ENCODE data around the gene DNAAF5. TPM values are rescaled to one million over a fixed set of nuclear protein-coding genes. Genes with fewer than 3 reads are reported as not detected.

DNAAF5 gene
- total RNA-seq, 1 donor from 2014 or later = 15.3 TPM

- TF ChIP-seq, protein P1, sequence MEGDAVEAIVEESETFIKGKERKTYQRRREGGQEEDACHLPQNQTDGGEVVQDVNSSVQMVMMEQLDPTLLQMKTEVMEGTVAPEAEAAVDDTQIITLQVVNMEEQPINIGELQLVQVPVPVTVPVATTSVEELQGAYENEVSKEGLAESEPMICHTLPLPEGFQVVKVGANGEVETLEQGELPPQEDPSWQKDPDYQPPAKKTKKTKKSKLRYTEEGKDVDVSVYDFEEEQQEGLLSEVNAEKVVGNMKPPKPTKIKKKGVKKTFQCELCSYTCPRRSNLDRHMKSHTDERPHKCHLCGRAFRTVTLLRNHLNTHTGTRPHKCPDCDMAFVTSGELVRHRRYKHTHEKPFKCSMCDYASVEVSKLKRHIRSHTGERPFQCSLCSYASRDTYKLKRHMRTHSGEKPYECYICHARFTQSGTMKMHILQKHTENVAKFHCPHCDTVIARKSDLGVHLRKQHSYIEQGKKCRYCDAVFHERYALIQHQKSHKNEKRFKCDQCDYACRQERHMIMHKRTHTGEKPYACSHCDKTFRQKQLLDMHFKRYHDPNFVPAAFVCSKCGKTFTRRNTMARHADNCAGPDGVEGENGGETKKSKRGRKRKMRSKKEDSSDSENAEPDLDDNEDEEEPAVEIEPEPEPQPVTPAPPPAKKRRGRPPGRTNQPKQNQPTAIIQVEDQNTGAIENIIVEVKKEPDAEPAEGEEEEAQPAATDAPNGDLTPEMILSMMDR (IDR thresholded peaks at IDR 0.05) = no peak
- Mint-ChIP-seq H3K4me3 (ENCODE audit: unreplicated experiment) (no peak overlapping the region), H3K36me3 (ENCODE audit: low read depth) (peaks cover 6% of the 10 kb centered on the region), H3K9me3 (ENCODE audit: low read depth) (peaks cover 7% of the 10 kb centered on the region), H3K27me3 (ENCODE audit: low read depth) (no peaks in the 10 kb centered on the region), H3K4me1 (ENCODE audit: low read depth) (peaks cover 10% of the 10 kb centered on the region), H3K27ac (ENCODE audit: unreplicated experiment) (no peak overlapping the region)
- DNase-seq (ENCODE audit: low spot score) = peak; percentile 57
These were observed 33.2 kb upstream of the DNAAF5 start for GRCh38 chr7:693280-693679.

DNA sequence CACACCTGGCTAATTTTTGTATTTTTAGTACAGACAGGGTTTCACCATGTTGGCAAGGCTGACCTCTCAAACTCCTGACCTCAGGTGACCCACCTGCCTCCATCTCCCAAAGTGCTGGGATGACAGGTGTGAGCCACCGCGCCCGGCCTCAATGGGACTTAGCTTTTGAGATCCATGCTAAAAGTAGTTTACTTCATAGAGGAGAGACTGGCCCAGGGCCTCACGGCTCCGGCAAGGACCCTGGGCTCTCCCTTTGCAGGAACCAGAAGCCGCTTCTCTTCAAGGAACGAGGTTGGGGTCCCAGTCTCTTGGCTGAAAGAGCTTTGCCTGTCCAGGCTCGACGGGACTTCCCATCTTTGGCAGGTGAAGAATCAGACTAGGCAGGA lies 30.1 kb upstream of the DNAAF5 start:
- Mint-ChIP-seq H3K9me3 (ENCODE audit: low read depth) (no peaks in the 10 kb centered on the region), H3K27ac (ENCODE audit: unreplicated experiment) (no peak overlapping the region), H3K4me3 (ENCODE audit: unreplicated experiment) (no peak overlapping the region), H3K27me3 (ENCODE audit: low read depth) (no peaks in the 10 kb centered on the region), H3K4me1 (ENCODE audit: low read depth) (peaks cover 23% of the 10 kb centered on the region), H3K36me3 (ENCODE audit: low read depth) (peaks cover 2% of the 10 kb centered on the region)
- TF ChIP-seq, protein P1 (IDR thresholded peaks at IDR 0.05) = no peak
- no peak for DNase-seq (ENCODE audit: low spot score)

GRCh38 chr7:696812-697551 lies 29.5 kb upstream of the DNAAF5 start:
- Mint-ChIP-seq H3K36me3 (ENCODE audit: low read depth) (peaks cover 2% of the 10 kb centered on the region), H3K4me1 (ENCODE audit: low read depth) (peaks cover 26% of the 10 kb centered on the region), H3K4me3 (ENCODE audit: unreplicated experiment) (no peak overlapping the region), H3K9me3 (ENCODE audit: low read depth) (no peaks in the 10 kb centered on the region), H3K27me3 (ENCODE audit: low read depth) (no peaks in the 10 kb centered on the region), H3K27ac (ENCODE audit: unreplicated experiment) (no peak overlapping the region)
- peak; percentile 59 for DNase-seq (ENCODE audit: low spot score)
- TF ChIP-seq, protein P1 (IDR thresholded peaks at IDR 0.05) = no peak

GRCh38 chr7:698515-699475 lies 27.7 kb upstream of the DNAAF5 start:
- Mint-ChIP-seq H3K4me3 (ENCODE audit: unreplicated experiment) (no peak overlapping the region), H3K4me1 (ENCODE audit: low read depth) (peaks cover 26% of the 10 kb centered on the region), H3K9me3 (ENCODE audit: low read depth) (peaks cover 6% of the 10 kb centered on the region), H3K27me3 (ENCODE audit: low read depth) (no peaks in the 10 kb centered on the region), H3K27ac (ENCODE audit: unreplicated experiment) (no peak overlapping the region), H3K36me3 (ENCODE audit: low read depth) (peaks cover 6% of the 10 kb centered on the region)
- TF ChIP-seq, protein P1 (IDR thresholded peaks at IDR 0.05) = no peak
- peak; percentile 68 for DNase-seq (ENCODE audit: low spot score)

- Mint-ChIP-seq H3K36me3 (ENCODE audit: low read depth) (peaks cover 6% of the 10 kb centered on the region), H3K4me3 (ENCODE audit: unreplicated experiment) (no peak overlapping the region), H3K27me3 (ENCODE audit: low read depth) (no peaks in the 10 kb centered on the region), H3K27ac (ENCODE audit: unreplicated experiment) (no peak overlapping the region), H3K4me1 (ENCODE audit: low read depth) (peaks cover 26% of the 10 kb centered on the region), H3K9me3 (ENCODE audit: low read depth) (peaks cover 6% of the 10 kb centered on the region)
- peak; percentile 41 for DNase-seq (ENCODE audit: low spot score)
- TF ChIP-seq, protein P1 (IDR thresholded peaks at IDR 0.05) = no peak
These were observed 26.9 kb upstream of the DNAAF5 start for GRCh38 chr7:699476-700170.
